Gastrocnemius medialis (tissue), 4 donors: Measurements from ENCODE around the gene MED13. TPM values are rescaled to one million over a fixed set of nuclear protein-coding genes. Genes with fewer than 3 reads are reported as not detected.

Source experiments
- ATAC-seq, 2 donors: fragments of 150-250 bp; one replicate each; pipeline ENCODE4 v1.9.1; 2016
- DNase-seq, 2 donors: peaks; one replicate each; pipeline ENCODE4 v3.0.0-alpha.2; 2019
- H3K27ac ChIP-seq, 4 donors: fragments of 200-600 bp; sonication (generic); 1 replicate in 1 of 4; 2 replicates in 3 of 4; pipeline ENCODE4 v1.5.1; 2016 to 2018; ENCODE audit warnings: mild to moderate bottlenecking in 2 of 4, moderate library complexity in 1 of 4
- H3K27me3 ChIP-seq, 3 donors: fragments of 200-600 bp; sonication (generic) in 2 of 3; 1 replicate in 1 of 3; 2 replicates in 2 of 3; pipeline versions ENCODE4 v1.5.1 to v1.6.0; 2016 to 2019; ENCODE audit warnings: mild to moderate bottlenecking in 1 of 3, moderate library complexity in 1 of 3
- H3K36me3 ChIP-seq, 2 donors: fragments of 200-600 bp; sonication (generic) in 1 of 2; one replicate each; pipeline ENCODE4 v1.5.1; 2017 to 2018
- H3K4me1 ChIP-seq, 2 donors: fragments of 200-600 bp; sonication (generic) in 1 of 2; one replicate each; pipeline ENCODE4 v1.5.1; 2016 to 2017; ENCODE audit warnings: mild to moderate bottlenecking in 2 of 2
- H3K4me3 ChIP-seq, 4 donors: fragments of 200-600 bp; sonication (generic) in 3 of 4; 1 replicate in 1 of 4; 2 replicates in 3 of 4; pipeline ENCODE4 v1.5.1; 2016 to 2019; ENCODE audit warnings: mild to moderate bottlenecking in 2 of 4
- H3K9me3 ChIP-seq, 3 donors: fragments of 200-600 bp; sonication (generic) in 2 of 3; 1 replicate in 1 of 3; 2 replicates in 2 of 3; pipeline ENCODE4 v1.5.1; 2016 to 2019
- POLR2A ChIP-seq, 2 donors: fragments of 450-650 bp; IDR thresholded peaks; one replicate each; pipeline ENCODE4 v1.6.1; 2017; ENCODE audit warnings: antibody characterized with exemption in 2 of 2, mild to moderate bottlenecking in 2 of 2, moderate library complexity in 2 of 2
- in situ Hi-C, 4 donors: fragments of 200-750 bp; cut with MboI; loops; one replicate each; pipeline versions ENCODE4 v1.15.0 to v1.8.0; 2017; ENCODE audit warnings: low sequenced_read_pairs in 4 of 4
- intact Hi-C: fragments of 100-400 bp; cut with DNase I; formaldehyde crosslinking; loops from one replicate; pipeline ENCODE4 v1.15.1; 2023; ENCODE audit warnings: low total_unique reads
- total RNA-seq, 4 donors: library from RNA; depleted of rRNA; stranded (reverse); fragments of >200 nt; gene quantifications; one replicate each; pipeline versions ENCODE4 v1.1.0 to v1.2.3, GENCODE V29; 2016
- TF ChIP-seq, protein P1 (sequence below), 5 experiments: fragments of 450-650 bp in 3 of 5; fragments of 200-600 bp in 2 of 5; sonication (generic) in 2 of 5; IDR thresholded peaks in 4 of 5; conservative IDR thresholded peaks in 1 of 5; 1 replicate in 4 of 5; 2 replicates in 1 of 5; pipeline ENCODE4 v1.5.1; 2016 to 2019; ENCODE audit warnings: antibody characterized with exemption in 5 of 5, mild to moderate bottlenecking in 3 of 5, moderate library complexity in 3 of 5

MED13 gene
- total RNA-seq, 4 donors from 2014 or later = 54.9 to 142 (median 67.8) TPM

DNA sequence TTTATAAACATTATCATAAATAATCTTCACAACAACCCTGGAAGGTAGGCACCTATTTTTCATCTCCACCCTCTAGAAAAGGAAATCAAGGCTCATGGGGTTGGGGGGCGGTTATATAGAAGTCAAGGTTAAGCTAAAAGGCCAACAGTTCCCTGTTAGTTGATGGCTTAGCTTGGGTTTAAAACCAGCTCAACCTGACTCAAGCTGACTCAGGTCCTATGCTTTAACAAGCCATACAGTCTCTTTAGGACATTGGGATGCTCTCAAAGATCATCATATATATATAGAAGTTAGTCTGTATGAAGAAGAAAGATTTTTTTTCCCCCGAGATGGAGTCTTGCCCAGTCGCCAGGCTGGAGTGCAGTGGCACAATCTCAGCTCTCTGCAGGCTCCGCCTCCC lies 44.8 kb upstream of the MED13 start:
- H3K4me3 ChIP-seq = no peak overlapping the region
- intact Hi-C loops = no loop called here
- no peak overlapping the region for H3K27ac ChIP-seq
- TF ChIP-seq, protein P1, sequence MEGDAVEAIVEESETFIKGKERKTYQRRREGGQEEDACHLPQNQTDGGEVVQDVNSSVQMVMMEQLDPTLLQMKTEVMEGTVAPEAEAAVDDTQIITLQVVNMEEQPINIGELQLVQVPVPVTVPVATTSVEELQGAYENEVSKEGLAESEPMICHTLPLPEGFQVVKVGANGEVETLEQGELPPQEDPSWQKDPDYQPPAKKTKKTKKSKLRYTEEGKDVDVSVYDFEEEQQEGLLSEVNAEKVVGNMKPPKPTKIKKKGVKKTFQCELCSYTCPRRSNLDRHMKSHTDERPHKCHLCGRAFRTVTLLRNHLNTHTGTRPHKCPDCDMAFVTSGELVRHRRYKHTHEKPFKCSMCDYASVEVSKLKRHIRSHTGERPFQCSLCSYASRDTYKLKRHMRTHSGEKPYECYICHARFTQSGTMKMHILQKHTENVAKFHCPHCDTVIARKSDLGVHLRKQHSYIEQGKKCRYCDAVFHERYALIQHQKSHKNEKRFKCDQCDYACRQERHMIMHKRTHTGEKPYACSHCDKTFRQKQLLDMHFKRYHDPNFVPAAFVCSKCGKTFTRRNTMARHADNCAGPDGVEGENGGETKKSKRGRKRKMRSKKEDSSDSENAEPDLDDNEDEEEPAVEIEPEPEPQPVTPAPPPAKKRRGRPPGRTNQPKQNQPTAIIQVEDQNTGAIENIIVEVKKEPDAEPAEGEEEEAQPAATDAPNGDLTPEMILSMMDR (IDR thresholded peaks at IDR 0.05 in 4 of 5, conservative IDR thresholded peaks at IDR 0.05 in 1 of 5) = no peak
- TF ChIP-seq POLR2A (IDR thresholded peaks at IDR 0.05) = no peak
- DNase-seq (no peak), ATAC-seq (no peak)
- H3K27me3 ChIP-seq = peaks cover 0 to 5% (median 0%) of the 10 kb centered on the region in 3 donors
- H3K4me1 ChIP-seq = no peaks in the 10 kb centered on the region
- H3K36me3 ChIP-seq = no peaks in the 10 kb centered on the region
- no peaks in the 10 kb centered on the region for H3K9me3 ChIP-seq
- in situ Hi-C loops = no loop called here

DNA sequence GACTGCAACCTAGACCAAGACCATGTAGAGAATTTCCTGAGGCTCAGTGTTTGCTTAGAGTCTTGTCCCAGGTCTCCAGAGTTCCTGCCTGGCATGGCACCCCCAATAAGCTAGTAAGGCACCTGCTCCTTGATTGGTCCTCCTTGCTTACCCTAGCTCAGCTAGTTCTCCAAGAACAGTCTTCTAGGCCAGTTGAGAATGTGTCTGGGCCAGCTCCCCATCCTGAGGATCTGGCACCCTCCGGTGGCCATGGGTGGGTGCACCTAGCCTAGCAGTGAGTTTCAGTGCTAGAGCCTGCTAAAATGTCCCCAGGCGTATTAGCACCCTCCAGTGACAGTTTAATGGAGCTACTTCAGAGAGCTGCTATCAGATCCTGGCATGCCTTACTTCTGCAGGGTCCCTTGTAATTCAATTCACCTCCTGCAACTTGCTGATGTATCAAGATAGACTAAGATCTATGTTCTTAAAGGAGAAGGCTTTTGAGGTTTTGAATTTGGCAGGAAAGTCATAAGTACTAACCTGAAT lies 44.4 kb upstream of the MED13 start:
- ATAC-seq (no peak), DNase-seq (no peak)
- no peaks in the 10 kb centered on the region for H3K9me3 ChIP-seq
- H3K27me3 ChIP-seq = peaks cover 0 to 5% (median 0%) of the 10 kb centered on the region in 3 donors
- no peaks in the 10 kb centered on the region for H3K36me3 ChIP-seq
- in situ Hi-C loops (no loop called here), intact Hi-C loops (no loop called here)
- TF ChIP-seq, protein P1 (IDR thresholded peaks at IDR 0.05 in 4 of 5, conservative IDR thresholded peaks at IDR 0.05 in 1 of 5) = peak in 1 of 5 experiments; percentile 38
- TF ChIP-seq POLR2A (IDR thresholded peaks at IDR 0.05) = no peak
- no peak overlapping the region for H3K4me3 ChIP-seq
- H3K4me1 ChIP-seq = no peaks in the 10 kb centered on the region
- no peak overlapping the region for H3K27ac ChIP-seq

DNA sequence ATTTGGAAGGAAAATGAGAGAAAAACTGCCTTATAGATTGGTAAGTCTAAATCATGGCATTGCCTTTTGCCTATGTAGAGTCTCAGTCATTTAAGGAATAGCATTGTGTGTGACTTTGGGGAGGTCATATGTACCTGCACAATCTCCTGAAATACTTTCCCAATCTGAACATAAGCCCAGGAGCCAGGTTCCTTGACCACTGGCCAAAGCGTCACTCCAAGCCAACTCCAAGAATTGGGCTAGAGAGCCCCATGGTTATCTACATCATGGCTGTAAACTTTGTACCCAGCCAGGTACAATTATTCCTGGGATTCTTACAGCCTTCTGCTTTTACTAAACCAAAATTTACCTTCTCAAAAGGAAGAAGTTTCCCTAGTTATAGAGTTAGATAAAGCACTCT lies 40.8 kb upstream of the MED13 start:
- Histone ChIP-seq H3K27ac (no peak overlapping the region), H3K27me3 (peaks cover 0 to 2% (median 0%) of the 10 kb centered on the region in 3 donors), H3K36me3 (no peaks in the 10 kb centered on the region), H3K4me1 (no peaks in the 10 kb centered on the region), H3K9me3 (no peaks in the 10 kb centered on the region), H3K4me3 (no peak overlapping the region)
- intact Hi-C loops = no loop called here
- ATAC-seq (no peak), DNase-seq (no peak)
- in situ Hi-C loops = no loop called here
- TF ChIP-seq POLR2A (IDR thresholded peaks at IDR 0.05) = no peak
- TF ChIP-seq, protein P1 (IDR thresholded peaks at IDR 0.05 in 4 of 5, conservative IDR thresholded peaks at IDR 0.05 in 1 of 5) = no peak

DNA sequence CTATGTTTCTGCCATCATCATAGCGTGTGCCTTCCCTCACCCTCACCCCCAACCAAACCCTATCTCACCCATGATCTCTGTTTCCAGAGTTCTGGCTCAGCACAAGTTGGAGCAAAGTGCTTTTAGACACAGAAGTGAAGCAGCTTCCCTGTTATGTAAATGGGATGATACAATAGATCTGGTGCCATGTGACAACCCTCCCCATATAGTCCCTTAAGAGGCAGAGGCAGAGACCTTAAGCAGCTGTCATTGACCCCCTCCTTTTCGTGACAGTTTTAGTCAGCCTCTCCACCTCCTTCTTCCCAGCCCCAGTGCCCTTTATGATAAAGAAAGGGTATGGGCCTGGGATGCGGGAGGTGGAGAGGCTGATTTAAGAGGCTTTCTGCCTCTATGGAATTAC lies 40.3 kb upstream of the MED13 start:
- TF ChIP-seq POLR2A (IDR thresholded peaks at IDR 0.05) = no peak
- TF ChIP-seq, protein P1 (IDR thresholded peaks at IDR 0.05 in 4 of 5, conservative IDR thresholded peaks at IDR 0.05 in 1 of 5) = no peak
- Histone ChIP-seq H3K4me3 (no peak overlapping the region), H3K27me3 (peaks cover 0 to 2% (median 0%) of the 10 kb centered on the region in 3 donors), H3K9me3 (no peaks in the 10 kb centered on the region), H3K4me1 (no peaks in the 10 kb centered on the region), H3K36me3 (no peaks in the 10 kb centered on the region), H3K27ac (no peak overlapping the region)
- intact Hi-C loops (no loop called here), in situ Hi-C loops (no loop called here)
- DNase-seq = no peak
- ATAC-seq = no peak

DNA sequence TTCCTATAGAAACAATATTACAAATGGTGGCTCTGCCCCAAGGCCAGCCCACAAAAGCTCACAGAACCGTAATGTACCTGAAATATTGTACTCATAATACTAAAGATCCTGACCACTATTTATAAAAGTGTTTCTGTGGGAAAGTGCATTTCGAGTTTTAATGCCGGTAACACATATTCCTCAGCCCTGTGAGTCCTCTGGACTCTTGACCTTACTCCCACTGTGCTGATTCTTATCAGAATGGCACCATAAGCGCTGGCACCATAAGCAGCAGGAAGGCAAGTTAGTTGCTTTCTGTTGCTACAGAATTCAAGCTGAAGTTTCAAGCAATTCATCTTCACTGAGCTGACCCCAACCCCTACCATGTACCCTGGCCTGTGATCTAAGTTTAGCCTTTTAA lies 36.4 kb upstream of the MED13 start:
- Histone ChIP-seq H3K9me3 (no peaks in the 10 kb centered on the region), H3K27ac (no peak overlapping the region), H3K36me3 (no peaks in the 10 kb centered on the region), H3K4me3 (no peak overlapping the region), H3K4me1 (no peaks in the 10 kb centered on the region), H3K27me3 (no peaks in the 10 kb centered on the region)
- intact Hi-C loops (no loop called here), in situ Hi-C loops (no loop called here)
- DNase-seq (no peak), ATAC-seq (no peak)
- TF ChIP-seq, protein P1 (IDR thresholded peaks at IDR 0.05 in 4 of 5, conservative IDR thresholded peaks at IDR 0.05 in 1 of 5) = no peak
- no peak for TF ChIP-seq POLR2A (IDR thresholded peaks at IDR 0.05)
